ENCODE measurements around the gene DNAJC1. TPM values are rescaled to one million over a fixed set of nuclear protein-coding genes. Genes with fewer than 3 reads are reported as not detected.

Gene DNAJC1
- total and polyA plus RNA-seq, 2 of the 8 experiments (the other 6 are each of a cell fraction or from before 2014, with no cell fraction given): 6.8 to 14.8 TPM

DNA sequence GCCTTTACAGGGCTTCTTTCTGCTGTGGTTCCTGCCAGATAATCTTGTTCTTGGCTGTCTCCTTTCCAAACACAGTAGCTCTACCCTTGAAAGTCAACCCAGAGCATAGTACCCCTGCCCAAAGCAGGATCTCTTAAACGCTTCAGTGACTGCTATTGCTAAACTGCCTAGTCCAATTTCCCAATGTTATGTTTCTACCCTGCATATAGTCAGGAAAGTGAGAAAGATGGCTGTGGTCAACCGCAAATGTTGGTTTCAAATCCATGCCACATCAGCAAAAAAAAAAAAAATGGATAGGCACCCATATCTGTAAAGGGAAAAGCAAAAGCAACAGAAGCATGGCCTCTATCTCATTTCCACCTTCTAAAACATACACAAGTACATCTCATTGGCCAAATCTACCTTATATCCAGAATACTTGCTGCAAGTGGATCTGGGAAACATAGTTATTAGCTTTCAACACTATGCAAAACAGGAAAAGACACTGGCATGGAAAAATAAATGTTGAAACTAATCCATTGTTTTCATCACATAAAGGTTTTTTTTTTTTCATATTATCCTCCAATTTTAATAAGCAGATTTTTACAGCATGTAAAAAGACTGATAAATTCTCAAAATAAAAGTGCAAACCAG is 59.8 kb downstream of the DNAJC1 start:
- H2AK5ac ChIP-seq (ENCODE audit: low read depth, low read length): no peak overlapping the region
- no peak overlapping the region for H2BK20ac ChIP-seq (ENCODE audit: low read length)
- no peaks in the 10 kb centered on the region for H3K79me1 ChIP-seq (ENCODE audit: low read depth, low read length)
- ChIA-PET CTCF (ENCODE audit: partially characterized antibody) (interaction anchor here (0.6 to 1.0 kb wide), 2 partner anchors 15 to 19 kb away, joined by 3 to 4 read pairs; no protein-coding TSS in a partner anchor), POLR2A (ENCODE audit: partially characterized antibody) (interaction anchor here (0.6 kb wide), 1 partner anchor 196 kb away, joined by 4 read pairs; no protein-coding TSS in a partner anchor)
- H4K8ac ChIP-seq (ENCODE audit: extremely low read depth, insufficient read depth, low read length): no peak overlapping the region
- H4K91ac ChIP-seq (replicated peaks; ENCODE audit: insufficient read length, low read length): no peak overlapping the region
- H3K23ac ChIP-seq (ENCODE audit: insufficient read length): peak overlapping the region; percentile 9
- DNase-seq (ENCODE audit: low read depth in 1 of 2, low spot score in 2 of 2) (no peak), FAIRE-seq (no peak)
- H3K36me3 ChIP-seq (ENCODE audit: control insufficient read depth in 2 of 4, insufficient read depth in 4 of 4, low read length in 3 of 4): no peaks in the 10 kb centered on the region
- H3K9me3 ChIP-seq (ENCODE audit: insufficient read depth in 2 of 2, low read depth in 1 of 2, low read length in 1 of 2): no peaks in the 10 kb centered on the region
- no peaks in the 10 kb centered on the region for H3K79me2 ChIP-seq (ENCODE audit: control insufficient read depth in 1 of 2, insufficient read depth in 2 of 2, low read length in 2 of 2)
- H3K4ac ChIP-seq (replicated peaks; ENCODE audit: insufficient read length, low read depth, low read length): no peak overlapping the region
- no peaks in the 10 kb centered on the region for H4K20me1 ChIP-seq (replicated peaks in 1 of 2; ENCODE audit: control insufficient read depth in 1 of 2, insufficient read depth in 2 of 2, low read length in 2 of 2)
- WGBS, 2 experiments (ENCODE audit: extremely low coverage in 1 of 2, insufficient coverage in 1 of 2, insufficient read length in 1 of 2, insufficient replicate concordance in 2 of 2, low coverage in 1 of 2, low lambda C conversion rate in 2 of 2, missing lambda C conversion rate in 1 of 2): 94% methylated on average over 2 of the region's 2 CpGs; no CpG with 5 or more reads in 1 of the 2 experiments
- H2BK120ac ChIP-seq (replicated peaks; ENCODE audit: low read depth, low read length): no peak overlapping the region
- H2BK15ac ChIP-seq (ENCODE audit: low read length): no peak overlapping the region
- H2BK12ac ChIP-seq (ENCODE audit: low read depth, low read length): no peak overlapping the region
- H2AFZ ChIP-seq (ENCODE audit: low read length): no peak overlapping the region
- no peak overlapping the region for H3K56ac ChIP-seq (replicated peaks; ENCODE audit: insufficient read length, low read depth, low read length)
- H3K27ac ChIP-seq (ENCODE audit: low read depth, low read length): no peak overlapping the region
- no peak overlapping the region for H3K18ac ChIP-seq (ENCODE audit: extremely low read depth, low read length)
- no peaks in the 10 kb centered on the region for H3K4me1 ChIP-seq (replicated peaks in 1 of 4; ENCODE audit: control insufficient read depth in 3 of 4, insufficient read depth in 4 of 4, low read length in 3 of 4)
- no peak overlapping the region for H3K14ac ChIP-seq (ENCODE audit: insufficient read length)
- no peak overlapping the region for H2BK5ac ChIP-seq (ENCODE audit: low read depth, low read length)
- no peaks in the 10 kb centered on the region for H3K27me3 ChIP-seq (replicated peaks in 1 of 4; ENCODE audit: control insufficient read depth in 3 of 4, extremely low read depth in 1 of 4, insufficient read depth in 3 of 4, low read length in 3 of 4)
- no peak overlapping the region for H3K4me2 ChIP-seq (ENCODE audit: insufficient read depth in 1 of 2, low read depth in 2 of 2, low read length in 2 of 2)
- no peak overlapping the region for H4K5ac ChIP-seq (ENCODE audit: insufficient read length, low read depth, low read length)
- H3K23me2 ChIP-seq (ENCODE audit: low read depth, low read length): no peaks in the 10 kb centered on the region
- H3K4me3 ChIP-seq (ENCODE audit: extremely low read depth in 1 of 4, insufficient read depth in 2 of 4, low read depth in 3 of 4, low read length in 4 of 4): no peak overlapping the region
- TF ChIP-seq FOSL1 (IDR thresholded peaks at IDR 0.05; ENCODE audit: insufficient read depth, low read depth, low read length) (no peak), KDM1A (IDR thresholded peaks at IDR 0.05; ENCODE audit: borderline replicate concordance, low read length) (no peak), SAP30 (IDR thresholded peaks at IDR 0.05; ENCODE audit: insufficient read depth, insufficient replicate concordance, low read length) (no peak)
- H3K9ac ChIP-seq (replicated peaks in 1 of 4; ENCODE audit: extremely low read depth in 1 of 4, low read depth in 3 of 4, low read length in 3 of 4): no peak overlapping the region
